GM12801 (cell line): Measurements from ENCODE around the gene RNF19B.

Experiments used
- TF ChIP-seq, protein P1 (sequence below): IDR thresholded peaks from one replicate; pipeline ENCODE4 v1.5.1; 2011; ENCODE audit warnings: control low read depth; ENCODE audit not compliant: insufficient read length; ENCODE audit errors: extremely low read depth

The RNF19B gene

DNA sequence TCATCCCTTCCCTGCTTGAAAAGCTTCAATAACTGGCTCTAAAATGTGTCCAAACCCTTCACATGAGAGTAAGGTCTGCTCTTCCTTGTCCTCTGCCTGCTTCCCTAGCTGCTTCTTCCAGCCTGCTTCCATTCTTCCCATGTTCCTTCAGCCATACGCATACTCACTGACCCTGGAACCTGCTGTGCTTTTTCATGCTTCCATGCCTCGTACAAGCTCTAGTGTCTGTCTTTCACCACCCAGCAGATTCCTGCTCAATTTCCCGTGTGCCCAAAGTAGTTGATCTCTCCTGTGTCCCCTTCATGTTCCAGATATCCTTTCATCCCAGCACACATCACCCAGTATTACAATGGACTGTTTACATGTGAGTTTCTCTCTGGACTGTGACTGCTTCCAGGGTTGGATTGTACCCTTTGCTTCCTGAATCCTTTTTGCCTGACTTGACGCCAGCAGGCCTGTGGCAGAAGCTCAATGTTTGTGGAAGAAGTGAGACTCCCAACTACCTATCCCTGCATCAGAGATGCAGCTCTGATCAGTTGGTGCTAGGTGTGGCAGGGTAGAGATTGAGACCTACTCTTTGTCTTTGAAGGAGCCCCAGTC is 35.9 kb upstream of the RNF19B start:
- TF ChIP-seq, protein P1, sequence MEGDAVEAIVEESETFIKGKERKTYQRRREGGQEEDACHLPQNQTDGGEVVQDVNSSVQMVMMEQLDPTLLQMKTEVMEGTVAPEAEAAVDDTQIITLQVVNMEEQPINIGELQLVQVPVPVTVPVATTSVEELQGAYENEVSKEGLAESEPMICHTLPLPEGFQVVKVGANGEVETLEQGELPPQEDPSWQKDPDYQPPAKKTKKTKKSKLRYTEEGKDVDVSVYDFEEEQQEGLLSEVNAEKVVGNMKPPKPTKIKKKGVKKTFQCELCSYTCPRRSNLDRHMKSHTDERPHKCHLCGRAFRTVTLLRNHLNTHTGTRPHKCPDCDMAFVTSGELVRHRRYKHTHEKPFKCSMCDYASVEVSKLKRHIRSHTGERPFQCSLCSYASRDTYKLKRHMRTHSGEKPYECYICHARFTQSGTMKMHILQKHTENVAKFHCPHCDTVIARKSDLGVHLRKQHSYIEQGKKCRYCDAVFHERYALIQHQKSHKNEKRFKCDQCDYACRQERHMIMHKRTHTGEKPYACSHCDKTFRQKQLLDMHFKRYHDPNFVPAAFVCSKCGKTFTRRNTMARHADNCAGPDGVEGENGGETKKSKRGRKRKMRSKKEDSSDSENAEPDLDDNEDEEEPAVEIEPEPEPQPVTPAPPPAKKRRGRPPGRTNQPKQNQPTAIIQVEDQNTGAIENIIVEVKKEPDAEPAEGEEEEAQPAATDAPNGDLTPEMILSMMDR, result no peak

DNA sequence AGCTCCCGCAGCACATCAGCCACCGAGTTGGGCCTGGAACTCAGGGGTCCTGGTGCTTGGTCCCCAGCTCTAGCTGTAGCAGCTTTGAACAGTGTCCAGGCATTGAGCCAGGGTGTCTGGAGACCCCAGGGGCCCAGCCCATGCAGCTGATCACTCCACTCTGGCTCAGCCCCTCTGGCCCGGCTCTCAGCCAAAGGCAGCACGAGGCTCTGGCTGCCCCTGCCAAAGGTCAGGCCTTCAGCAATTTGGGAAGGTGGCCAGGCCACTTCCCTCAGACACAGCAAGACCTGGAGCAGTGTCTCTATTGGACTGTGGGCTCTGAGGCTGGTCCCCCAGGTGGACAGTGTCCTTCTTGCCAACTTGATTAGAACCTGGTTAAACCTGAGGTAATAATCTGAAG is 34.4 kb upstream of the RNF19B start:
- TF ChIP-seq, protein P1, result no peak

DNA sequence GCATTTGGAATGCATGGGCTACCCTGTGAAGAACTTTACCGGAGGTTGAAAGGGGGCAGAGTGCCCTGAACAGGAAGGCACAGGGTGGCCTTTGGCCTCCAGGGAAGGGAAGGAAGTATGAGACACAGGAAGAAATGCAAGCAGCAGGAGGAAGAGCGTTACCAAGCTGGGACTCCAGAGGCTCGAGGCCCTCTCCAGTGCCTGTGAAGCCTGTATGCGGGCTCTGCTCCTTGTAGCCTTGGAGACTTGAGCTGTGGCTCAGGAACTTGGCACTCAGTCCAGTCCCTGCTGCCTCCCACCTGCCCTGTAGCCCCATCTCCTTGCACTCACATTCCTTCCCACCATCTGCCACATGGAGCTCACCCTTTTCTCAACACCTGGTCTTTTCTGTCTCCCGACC is 33.5 kb upstream of the RNF19B start:
- TF ChIP-seq, protein P1, result no peak

DNA sequence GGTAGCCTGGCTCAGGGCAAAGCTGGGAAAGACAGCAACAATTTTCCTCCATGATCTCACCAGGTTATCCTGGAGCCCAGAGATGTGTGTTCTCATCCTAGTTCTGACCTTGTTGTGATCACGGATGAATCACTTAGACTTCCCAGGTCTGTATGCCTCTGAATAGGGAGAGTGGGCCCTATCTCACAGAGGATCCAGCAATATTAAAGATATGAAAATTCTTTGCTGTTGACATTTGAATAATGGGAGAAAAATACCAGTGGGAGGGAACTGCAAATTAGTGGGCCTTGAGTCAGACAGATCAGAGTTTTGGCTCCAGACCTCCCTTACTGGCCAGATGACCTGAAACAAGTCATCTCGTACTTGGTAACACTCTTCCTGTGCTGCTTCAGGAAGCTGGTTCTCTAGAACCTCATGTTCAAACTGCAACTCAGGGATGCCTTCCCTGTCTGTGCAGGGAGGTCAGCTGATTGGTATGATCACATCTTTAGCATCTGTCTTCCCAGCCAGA is 32.8 kb upstream of the RNF19B start:
- TF ChIP-seq, protein P1, result no peak

DNA sequence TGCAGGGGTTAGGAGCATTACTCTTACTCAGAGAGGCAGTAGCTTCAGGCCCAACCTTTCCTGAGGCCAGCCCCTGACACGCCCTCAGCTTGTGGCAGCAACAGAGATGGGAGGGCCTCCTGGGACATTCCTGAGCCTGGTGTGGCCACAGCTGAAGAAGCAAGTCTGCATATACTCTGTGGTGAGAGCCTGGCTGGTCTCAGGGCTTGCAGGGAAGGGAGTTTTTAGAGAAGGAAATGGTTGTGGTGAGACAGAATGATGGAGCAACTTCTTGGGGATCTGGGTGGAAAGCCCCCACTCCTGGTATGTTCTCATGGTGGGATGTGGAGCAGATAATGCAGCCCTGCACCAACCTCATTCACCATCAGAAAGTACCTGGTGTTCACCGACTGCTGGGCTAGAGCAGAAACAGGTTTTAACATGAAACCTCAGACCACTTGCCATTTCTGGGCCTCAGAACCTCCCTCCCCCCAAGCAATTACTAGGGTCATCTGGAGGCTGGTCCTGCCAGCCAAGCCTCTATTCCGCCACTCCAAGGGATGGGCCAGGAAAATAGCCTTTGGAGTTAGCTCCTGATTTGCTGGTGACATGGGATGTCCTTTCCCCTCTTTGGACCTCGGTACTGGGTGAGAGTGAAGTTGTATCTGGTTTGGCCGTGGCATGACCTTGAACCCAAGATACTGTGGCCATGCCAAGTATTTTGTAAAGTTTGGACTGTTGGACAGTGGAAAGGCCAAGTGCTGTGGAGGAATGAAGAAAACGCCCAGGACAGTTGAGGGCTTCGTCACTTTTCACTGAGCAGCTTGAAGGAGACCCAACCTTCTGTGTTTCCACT is 28.1 kb upstream of the RNF19B start:
- TF ChIP-seq, protein P1, result no peak

DNA sequence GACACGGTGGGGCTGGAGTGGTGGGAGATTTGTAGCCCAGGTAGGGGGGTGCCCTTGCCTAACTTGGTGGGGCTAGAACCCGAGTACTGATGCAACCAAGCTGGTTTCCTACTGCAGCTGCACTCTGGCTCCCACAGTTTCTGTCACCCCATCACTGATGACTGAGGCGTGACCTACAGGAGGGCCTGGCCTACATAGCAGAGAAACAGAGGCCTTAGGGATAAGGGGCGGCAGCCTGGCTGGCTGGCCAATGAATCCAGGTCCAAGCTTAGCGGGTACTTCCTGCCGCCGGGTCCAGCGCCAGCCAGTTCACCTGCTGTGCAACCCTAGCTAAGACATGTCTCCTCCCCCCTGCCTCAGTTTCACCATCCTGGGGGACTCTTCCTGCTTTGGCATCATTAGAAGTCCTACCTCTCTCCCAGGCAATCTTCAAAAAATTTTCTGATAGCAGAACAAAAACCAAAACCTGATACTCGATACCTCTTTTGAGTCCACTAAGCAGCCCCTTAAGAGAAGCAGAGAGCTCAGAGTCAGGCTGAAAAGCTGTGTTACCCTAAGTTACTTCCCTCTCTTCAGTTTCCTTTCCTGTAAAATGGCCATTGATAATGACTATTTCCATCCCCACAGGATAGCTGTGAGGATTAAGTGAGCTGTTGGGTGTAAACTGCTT is 27.3 kb upstream of the RNF19B start:
- TF ChIP-seq, protein P1, result no peak

DNA sequence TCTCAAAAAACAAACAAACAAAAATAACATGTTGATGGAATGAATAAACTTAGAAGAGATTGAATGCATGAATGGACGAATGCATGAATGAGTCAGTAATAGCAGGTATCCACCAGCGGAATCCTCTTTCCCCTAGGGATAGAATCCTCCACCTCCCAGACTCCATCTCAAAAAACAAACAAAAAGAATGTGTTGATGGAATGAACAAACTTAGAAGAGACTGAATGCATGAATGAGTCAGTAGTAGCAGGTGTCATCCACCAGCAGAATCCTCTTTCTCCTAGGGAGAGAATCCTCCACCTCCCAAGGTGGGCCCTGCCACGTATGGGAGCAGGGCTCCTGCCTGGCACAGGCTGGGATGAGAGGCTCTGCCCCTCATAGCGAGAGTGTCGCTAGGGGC is 26.8 kb upstream of the RNF19B start:
- TF ChIP-seq, protein P1, result no peak
